ENCODE results near the gene TXNDC16. TPM values are rescaled to one million over a fixed set of nuclear protein-coding genes. Genes with fewer than 3 reads are reported as not detected.

Gene TXNDC16
- total RNA-seq, 1 donor from 2014 or later = 4.8 TPM

DNA sequence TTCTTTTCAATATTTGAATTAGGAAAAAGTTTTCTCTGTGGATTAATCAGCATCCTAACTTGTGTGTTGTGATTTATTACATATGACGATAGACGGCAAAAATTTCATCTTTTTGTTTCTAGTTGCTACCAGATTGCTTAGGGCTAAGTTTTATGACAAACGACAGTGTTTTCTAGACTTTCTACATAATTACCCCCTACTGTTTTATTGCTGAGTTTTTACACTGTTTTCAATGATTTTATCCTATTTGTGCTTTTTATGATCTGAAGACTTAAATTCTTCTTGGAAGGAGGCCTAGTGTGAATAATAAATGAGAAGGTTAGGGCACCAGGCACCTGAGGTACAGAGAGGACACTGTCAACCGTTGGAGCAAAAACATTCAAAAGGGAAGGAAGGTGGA, 88.1 kb downstream of the TXNDC16 start:
- no peak overlapping the region for H3K27ac Mint-ChIP-seq
- intact Hi-C loops (cut with micrococcal nuclease) = no loop called here
- peaks cover 12% of the 10 kb centered on the region for H3K9me3 Mint-ChIP-seq
- no peaks in the 10 kb centered on the region for H3K27me3 Mint-ChIP-seq (ENCODE audit: insufficient read depth)
- no peak overlapping the region for H3K4me3 Mint-ChIP-seq
- no peak for DNase-seq (ENCODE audit: low spot score)
- H3K4me1 Mint-ChIP-seq (ENCODE audit: low read depth) = peaks cover 15% of the 10 kb centered on the region
- H3K36me3 Mint-ChIP-seq (ENCODE audit: low read depth) = peaks cover 15% of the 10 kb centered on the region

DNA sequence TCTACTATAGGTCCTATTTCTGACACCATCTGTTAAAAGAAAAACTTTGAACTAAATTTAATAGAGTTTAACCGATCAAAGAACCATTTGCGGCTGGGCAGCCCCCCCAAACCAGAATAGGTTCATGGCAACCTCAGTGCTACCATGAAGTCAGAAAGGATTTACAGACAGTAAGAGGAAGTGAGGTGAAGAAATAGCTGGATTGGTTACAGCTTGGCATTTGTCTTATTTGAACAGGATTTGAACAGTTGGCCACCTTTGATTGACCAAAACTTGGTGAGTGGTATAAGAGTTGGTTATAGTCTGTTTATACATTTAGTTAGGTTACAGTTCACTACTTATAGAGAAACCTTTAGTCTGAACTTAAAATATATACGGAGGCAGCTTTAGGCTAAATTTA, 88.9 kb downstream of the TXNDC16 start:
- Mint-ChIP-seq H3K36me3 (ENCODE audit: low read depth) (peaks cover 15% of the 10 kb centered on the region), H3K4me1 (ENCODE audit: low read depth) (peaks cover 22% of the 10 kb centered on the region), H3K27me3 (ENCODE audit: insufficient read depth) (no peaks in the 10 kb centered on the region), H3K4me3 (no peak overlapping the region), H3K9me3 (peaks cover 12% of the 10 kb centered on the region), H3K27ac (no peak overlapping the region)
- intact Hi-C loops (cut with micrococcal nuclease) = no loop called here
- no peak for DNase-seq (ENCODE audit: low spot score)

- peaks cover 23% of the 10 kb centered on the region for H3K4me1 Mint-ChIP-seq (ENCODE audit: low read depth)
- DNase-seq (ENCODE audit: low spot score) = no peak
- H3K9me3 Mint-ChIP-seq = peaks cover 12% of the 10 kb centered on the region
- H3K4me3 Mint-ChIP-seq = no peak overlapping the region
- intact Hi-C loops (cut with micrococcal nuclease) = no loop called here
- no peaks in the 10 kb centered on the region for H3K27me3 Mint-ChIP-seq (ENCODE audit: insufficient read depth)
- H3K27ac Mint-ChIP-seq = no peak overlapping the region
- H3K36me3 Mint-ChIP-seq (ENCODE audit: low read depth) = peaks cover 21% of the 10 kb centered on the region
Measured at GRCh38 chr14:52461721-52462120, 90.6 kb downstream of the TXNDC16 start.

- no peak overlapping the region for H3K4me3 Mint-ChIP-seq
- peaks cover 12% of the 10 kb centered on the region for H3K9me3 Mint-ChIP-seq
- no peak for DNase-seq (ENCODE audit: low spot score)
- no peak overlapping the region for H3K27ac Mint-ChIP-seq
- H3K4me1 Mint-ChIP-seq (ENCODE audit: low read depth) = peaks cover 29% of the 10 kb centered on the region
- no peaks in the 10 kb centered on the region for H3K27me3 Mint-ChIP-seq (ENCODE audit: insufficient read depth)
- intact Hi-C loops (cut with micrococcal nuclease) = loop anchor here (1.0 kb wide), 6 partner anchors 9 to 436 kb away; no protein-coding TSS in a partner anchor
- H3K36me3 Mint-ChIP-seq (ENCODE audit: low read depth) = peaks cover 20% of the 10 kb centered on the region
Measured at GRCh38 chr14:52458721-52459085, 93.6 kb downstream of the TXNDC16 start.

- intact Hi-C loops (cut with micrococcal nuclease) = no loop called here
- peaks cover 16% of the 10 kb centered on the region for H3K9me3 Mint-ChIP-seq
- peaks cover 29% of the 10 kb centered on the region for H3K36me3 Mint-ChIP-seq (ENCODE audit: low read depth)
- peaks cover 29% of the 10 kb centered on the region for H3K4me1 Mint-ChIP-seq (ENCODE audit: low read depth)
- H3K27ac Mint-ChIP-seq = no peak overlapping the region
- DNase-seq (ENCODE audit: low spot score) = no peak
- no peak overlapping the region for H3K4me3 Mint-ChIP-seq
- no peaks in the 10 kb centered on the region for H3K27me3 Mint-ChIP-seq (ENCODE audit: insufficient read depth)
Measured at GRCh38 chr14:52457411-52457810, 94.9 kb downstream of the TXNDC16 start.

- intact Hi-C loops (cut with micrococcal nuclease) = no loop called here
- peaks cover 35% of the 10 kb centered on the region for H3K36me3 Mint-ChIP-seq (ENCODE audit: low read depth)
- no peak overlapping the region for H3K27ac Mint-ChIP-seq
- H3K9me3 Mint-ChIP-seq = peaks cover 10% of the 10 kb centered on the region
- H3K4me1 Mint-ChIP-seq (ENCODE audit: low read depth) = peaks cover 29% of the 10 kb centered on the region
- H3K27me3 Mint-ChIP-seq (ENCODE audit: insufficient read depth) = no peaks in the 10 kb centered on the region
- no peak for DNase-seq (ENCODE audit: low spot score)
- H3K4me3 Mint-ChIP-seq = no peak overlapping the region
Measured at GRCh38 chr14:52455291-52456088, 96.8 kb downstream of the TXNDC16 start.

DNA sequence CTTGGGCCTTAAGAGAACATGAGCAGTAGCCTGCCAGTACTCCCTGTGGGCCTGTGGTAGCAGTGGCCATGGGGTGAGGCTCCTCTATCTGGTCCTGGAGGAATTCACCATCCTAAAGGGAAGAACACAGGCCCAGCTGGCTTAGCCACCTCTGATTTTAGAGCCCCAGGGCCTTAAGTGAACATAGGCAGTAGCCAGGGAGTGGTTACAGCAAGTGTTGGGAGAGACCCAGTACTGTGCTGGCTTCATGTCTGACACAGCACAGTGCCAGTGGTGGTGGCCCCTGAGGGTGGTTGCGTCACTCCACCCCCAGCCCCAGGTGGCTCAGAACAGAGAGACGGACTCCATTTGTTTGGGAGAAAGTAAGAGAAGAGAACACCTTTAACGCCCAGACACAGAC, 105.1 kb downstream of the TXNDC16 start:
- DNase-seq (ENCODE audit: low spot score) = no peak
- Mint-ChIP-seq H3K4me3 (no peak overlapping the region), H3K36me3 (ENCODE audit: low read depth) (peaks cover 50% of the 10 kb centered on the region), H3K4me1 (ENCODE audit: low read depth) (peaks cover 9% of the 10 kb centered on the region), H3K27me3 (ENCODE audit: insufficient read depth) (no peaks in the 10 kb centered on the region), H3K9me3 (peaks cover 27% of the 10 kb centered on the region), H3K27ac (no peak overlapping the region)
- intact Hi-C loops (cut with micrococcal nuclease) = no loop called here

DNA sequence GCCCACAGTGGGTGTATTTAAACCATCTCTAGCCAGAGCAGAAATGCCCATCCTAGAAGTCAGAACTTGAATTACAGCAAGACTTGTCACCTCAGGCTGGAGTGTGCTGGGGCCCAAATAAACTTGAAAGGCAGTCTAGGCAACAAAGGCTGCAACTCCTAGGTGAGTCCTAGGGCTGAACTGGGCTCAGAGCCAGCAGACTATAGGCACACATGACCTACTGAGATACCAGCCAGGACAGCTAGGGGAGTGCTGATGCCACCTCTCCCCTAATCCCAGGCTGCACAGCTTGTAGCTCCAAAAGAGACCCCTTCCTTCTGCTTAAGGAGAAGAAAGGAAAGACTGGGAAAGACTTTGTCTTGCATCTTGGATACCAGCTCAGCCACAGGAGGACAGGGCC, 106.0 kb downstream of the TXNDC16 start:
- Mint-ChIP-seq H3K36me3 (ENCODE audit: low read depth) (peaks cover 43% of the 10 kb centered on the region), H3K27ac (no peak overlapping the region), H3K9me3 (peaks cover 27% of the 10 kb centered on the region), H3K4me1 (ENCODE audit: low read depth) (peaks cover 9% of the 10 kb centered on the region), H3K4me3 (no peak overlapping the region), H3K27me3 (ENCODE audit: insufficient read depth) (no peaks in the 10 kb centered on the region)
- intact Hi-C loops (cut with micrococcal nuclease) = no loop called here
- DNase-seq (ENCODE audit: low spot score) = no peak

DNA sequence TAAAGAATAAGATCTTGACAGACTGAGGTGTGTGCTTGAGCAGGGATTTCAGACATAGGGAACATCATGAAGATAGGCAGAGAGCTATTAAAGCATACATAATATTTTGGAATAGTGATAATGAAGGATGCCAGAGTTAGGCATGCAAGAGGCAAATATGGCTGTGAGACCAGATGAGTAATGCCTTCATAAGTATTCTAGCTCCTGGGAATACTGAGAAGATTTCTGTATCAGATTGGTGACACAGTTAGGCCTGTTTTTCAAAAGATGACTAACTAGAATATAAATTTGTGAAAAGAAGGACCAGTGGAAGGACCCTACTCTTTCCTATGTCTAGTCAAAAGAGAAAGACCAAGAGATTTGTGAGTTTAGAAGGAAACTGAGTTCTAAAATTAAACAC, 108.8 kb downstream of the TXNDC16 start:
- no peak overlapping the region for H3K27ac Mint-ChIP-seq
- intact Hi-C loops (cut with micrococcal nuclease) = no loop called here
- H3K9me3 Mint-ChIP-seq = peaks cover 12% of the 10 kb centered on the region
- no peaks in the 10 kb centered on the region for H3K4me1 Mint-ChIP-seq (ENCODE audit: low read depth)
- DNase-seq (ENCODE audit: low spot score) = no peak
- peaks cover 29% of the 10 kb centered on the region for H3K36me3 Mint-ChIP-seq (ENCODE audit: low read depth)
- H3K4me3 Mint-ChIP-seq = no peak overlapping the region
- no peaks in the 10 kb centered on the region for H3K27me3 Mint-ChIP-seq (ENCODE audit: insufficient read depth)

DNA sequence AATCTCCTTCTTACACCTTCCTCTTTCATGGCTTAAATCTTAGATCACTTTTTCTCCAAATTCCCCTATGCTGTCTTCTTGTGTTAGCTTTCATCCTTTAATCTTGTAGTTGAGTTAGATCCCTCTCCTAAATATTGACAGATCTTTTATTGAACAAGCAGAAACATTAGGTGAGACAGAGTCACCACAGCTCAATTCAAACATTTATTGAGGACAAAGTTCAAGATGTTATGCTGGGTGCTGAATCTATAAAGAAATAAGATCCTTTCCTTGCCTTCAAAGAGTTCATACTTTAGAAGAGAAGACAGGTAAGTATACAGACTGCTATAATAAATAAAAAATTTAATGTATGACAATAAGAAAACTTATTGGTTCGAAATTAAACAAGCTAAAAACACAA, 109.7 kb downstream of the TXNDC16 start:
- peaks cover 26% of the 10 kb centered on the region for H3K36me3 Mint-ChIP-seq (ENCODE audit: low read depth)
- no peak overlapping the region for H3K27ac Mint-ChIP-seq
- H3K27me3 Mint-ChIP-seq (ENCODE audit: insufficient read depth) = no peaks in the 10 kb centered on the region
- H3K9me3 Mint-ChIP-seq = peaks cover 3% of the 10 kb centered on the region
- DNase-seq (ENCODE audit: low spot score) = no peak
- H3K4me1 Mint-ChIP-seq (ENCODE audit: low read depth) = peaks cover 4% of the 10 kb centered on the region
- intact Hi-C loops (cut with micrococcal nuclease) = no loop called here
- no peak overlapping the region for H3K4me3 Mint-ChIP-seq

DNA sequence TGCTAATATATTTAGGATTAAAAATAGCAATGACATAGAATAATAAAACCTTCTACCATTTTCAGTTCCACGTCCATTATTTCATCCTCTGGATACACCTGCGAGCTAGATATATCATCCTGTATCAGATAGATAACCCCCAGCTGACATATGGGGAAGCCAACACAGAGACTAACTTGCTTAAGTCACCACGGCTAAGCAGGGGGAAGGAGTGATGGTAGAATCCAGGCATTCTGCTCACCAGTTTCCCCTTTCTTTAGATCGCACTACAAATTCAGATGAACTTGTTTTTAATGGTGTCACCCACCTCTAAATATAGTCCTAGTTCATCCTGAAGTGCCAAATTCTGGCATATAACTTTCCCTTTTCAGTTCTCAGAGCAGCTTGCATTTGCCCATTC, 110.1 kb downstream of the TXNDC16 start:
- no peak for DNase-seq (ENCODE audit: low spot score)
- peaks cover 25% of the 10 kb centered on the region for H3K36me3 Mint-ChIP-seq (ENCODE audit: low read depth)
- H3K4me3 Mint-ChIP-seq = no peak overlapping the region
- intact Hi-C loops (cut with micrococcal nuclease) = no loop called here
- no peak overlapping the region for H3K27ac Mint-ChIP-seq
- H3K9me3 Mint-ChIP-seq = no peaks in the 10 kb centered on the region
- H3K4me1 Mint-ChIP-seq (ENCODE audit: low read depth) = peaks cover 8% of the 10 kb centered on the region
- no peaks in the 10 kb centered on the region for H3K27me3 Mint-ChIP-seq (ENCODE audit: insufficient read depth)

DNA sequence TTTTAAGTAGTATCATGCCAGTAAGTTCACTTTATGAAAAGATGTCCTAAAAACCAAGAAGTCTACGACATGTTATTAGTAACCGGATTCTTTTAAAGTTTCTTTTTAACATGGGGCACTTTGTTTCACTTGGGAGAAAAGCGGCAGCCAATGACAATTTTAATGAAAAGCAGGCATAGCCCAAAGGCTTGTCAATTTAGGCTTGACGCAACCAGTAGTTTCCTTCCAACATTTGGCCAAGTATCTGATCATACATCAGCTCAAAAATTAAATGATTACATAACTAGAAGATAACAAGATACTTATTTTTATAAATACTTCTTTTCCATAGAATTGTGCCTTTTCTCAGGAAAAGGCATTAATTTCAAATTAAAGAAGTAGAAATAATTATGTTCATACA, 112.8 kb downstream of the TXNDC16 start:
- Mint-ChIP-seq H3K27me3 (ENCODE audit: insufficient read depth) (no peaks in the 10 kb centered on the region), H3K4me1 (ENCODE audit: low read depth) (peaks cover 8% of the 10 kb centered on the region), H3K27ac (no peak overlapping the region), H3K4me3 (no peak overlapping the region), H3K9me3 (no peaks in the 10 kb centered on the region), H3K36me3 (ENCODE audit: low read depth) (peaks cover 26% of the 10 kb centered on the region)
- no peak for DNase-seq (ENCODE audit: low spot score)
- intact Hi-C loops (cut with micrococcal nuclease) = no loop called here

- no peak for DNase-seq (ENCODE audit: low spot score)
- Mint-ChIP-seq H3K36me3 (ENCODE audit: low read depth) (peaks cover 19% of the 10 kb centered on the region), H3K9me3 (no peaks in the 10 kb centered on the region), H3K27me3 (ENCODE audit: insufficient read depth) (no peaks in the 10 kb centered on the region), H3K27ac (no peak overlapping the region), H3K4me3 (no peak overlapping the region), H3K4me1 (ENCODE audit: low read depth) (peaks cover 8% of the 10 kb centered on the region)
- intact Hi-C loops (cut with micrococcal nuclease) = no loop called here
Measured at GRCh38 chr14:52434955-52435354, 117.3 kb downstream of the TXNDC16 start.

DNA sequence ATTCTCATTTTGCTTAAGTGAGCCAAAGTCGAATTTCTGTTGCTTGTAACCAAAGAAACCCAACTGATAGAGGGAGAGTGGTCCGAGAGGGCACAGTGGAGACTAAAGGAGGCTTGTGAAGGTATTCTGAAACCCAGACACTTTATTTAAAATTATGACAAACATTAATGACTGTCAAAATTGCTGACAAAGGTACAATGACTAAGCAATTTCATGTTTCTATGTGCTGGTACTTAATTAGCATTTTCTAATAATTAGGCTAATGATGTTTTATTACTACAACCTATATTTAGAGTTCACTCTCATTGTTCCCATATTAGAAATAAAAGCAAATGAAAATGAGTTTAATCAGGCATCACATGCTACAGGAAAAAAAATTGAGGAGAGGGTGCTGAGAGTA, 121.8 kb downstream of the TXNDC16 start:
- intact Hi-C loops (cut with micrococcal nuclease) = no loop called here
- H3K27ac Mint-ChIP-seq = no peak overlapping the region
- DNase-seq (ENCODE audit: low spot score) = no peak
- H3K27me3 Mint-ChIP-seq (ENCODE audit: insufficient read depth) = peaks cover under 1% of the 10 kb centered on the region
- peaks cover 23% of the 10 kb centered on the region for H3K4me1 Mint-ChIP-seq (ENCODE audit: low read depth)
- no peak overlapping the region for H3K4me3 Mint-ChIP-seq
- no peaks in the 10 kb centered on the region for H3K9me3 Mint-ChIP-seq
- H3K36me3 Mint-ChIP-seq (ENCODE audit: low read depth) = peaks cover 19% of the 10 kb centered on the region
